Ovary (tissue), 9 donors: ENCODE data around the gene SMPX. TPM values are rescaled to one million over a fixed set of nuclear protein-coding genes. Genes with fewer than 3 reads are reported as not detected.

Experiments
- DNase-seq, 5 donors: peaks; one replicate each; pipeline ENCODE4 v3.0.0-alpha.2; 2019 to 2020
- H3K27ac ChIP-seq, 2 donors: fragments of 200-600 bp; one replicate each; pipeline versions ENCODE4 v1.5.1 to v1.8.0; 2019 to 2022
- H3K27me3 ChIP-seq: fragments of 200-600 bp; one replicate; pipeline ENCODE4 v1.8.0; 2022
- H3K36me3 ChIP-seq: fragments of 200-600 bp; sonication (generic); one replicate; pipeline ENCODE4 v1.5.1; 2019
- H3K4me1 ChIP-seq: one replicate; pipeline ENCODE4 v1.8.1; 2013; ENCODE audit warnings: mild to moderate bottlenecking, moderate library complexity; ENCODE audit not compliant: insufficient read depth
- H3K4me3 ChIP-seq: fragments of 200-600 bp; sonication (generic); one replicate; pipeline ENCODE4 v1.5.1; 2017
- H3K9me3 ChIP-seq, 2 donors: fragments of 200-600 bp in 1 of 2; sonication (generic) in 1 of 2; one replicate each; pipeline versions ENCODE4 v1.5.1 to v1.8.1; 2013 to 2019; ENCODE audit warnings: mild to moderate bottlenecking in 1 of 2, moderate library complexity in 1 of 2
- EP300 ChIP-seq: sonication (generic); formaldehyde crosslinking; IDR thresholded peaks from one replicate; pipeline ENCODE4 v1.6.1; 2017; ENCODE audit warnings: antibody characterized with exemption
- POLR2A ChIP-seq: fragments of 450-650 bp; IDR thresholded peaks from one replicate; pipeline ENCODE4 v1.6.1; 2017; ENCODE audit warnings: antibody characterized with exemption, mild to moderate bottlenecking, moderate library complexity
- WGBS, 3 donors: extraction: QIAGEN DNeasy Blood & Tissue Kit in 1 of 3; methylation state at CpG; one replicate each; pipeline versions ENCODE4 v1.1.5 to v1.1.7; 2013 to 2017; 5-methylcytosine and 5-hydroxymethylcytosine counted together
- intact Hi-C, 4 donors: fragments of 100-400 bp; cut with DNase I; formaldehyde crosslinking; loops; one replicate each; pipeline versions ENCODE4 v1.11.0 to v1.15.1; 2022 to 2023
- polyA plus RNA-seq, 2 donors: library from polyadenylated mRNA; stranded (reverse); fragments of 200-250 nt in 1 of 2; fragments of 350-450 nt in 1 of 2; fragmentation: Illumina TruSeq in 1 of 2; extraction: RNeasy Lipid Tissue Mini Kit (QIAGEN cat#74804) in 1 of 2; gene quantifications; one replicate each; pipeline ENCODE4 v1.2.3, GENCODE V29; 2013 to 2014
- total RNA-seq, 7 donors: library from RNA; depleted of rRNA in 2 of 7; stranded (reverse); fragments of >200 nt in 2 of 7; fragmentation: NEBNext Ultra II Directional in 3 of 7; extraction: Animal tissue kit (Norgen Biotek cat#: 25700) in 3 of 7; gene quantifications; one replicate each; pipeline versions ENCODE4 v1.1.0 to v1.2.4, GENCODE V29; 2016 to 2023
- TF ChIP-seq, protein P1 (sequence below), 3 donors: fragments of 450-650 bp in 2 of 3; fragments of 200-600 bp in 1 of 3; IDR thresholded peaks; one replicate each; pipeline versions ENCODE4 v1.5.1 to v1.8.0; 2016 to 2022; ENCODE audit warnings: antibody characterized with exemption in 3 of 3, mild to moderate bottlenecking in 1 of 3
- donor health status: DM: no; HTN: no; CAD: no; lungs with moderate emphysema.
- donor health status: DM: no; HTN: no; CAD: no.
- donor health status: Bipolar disorder and iron deficiency.
- donor health status: DM: yes; HTN: yes; CAD: no.
- donor health status: DM: no; HTN: no; CAD: no.
- donor health status: DM: yes; HTN: yes; CAD: no.

SMPX gene
- total and polyA plus RNA-seq, 9 donors = 0.43 to 1.4 (median 0.64) TPM; not detected in 1

DNA sequence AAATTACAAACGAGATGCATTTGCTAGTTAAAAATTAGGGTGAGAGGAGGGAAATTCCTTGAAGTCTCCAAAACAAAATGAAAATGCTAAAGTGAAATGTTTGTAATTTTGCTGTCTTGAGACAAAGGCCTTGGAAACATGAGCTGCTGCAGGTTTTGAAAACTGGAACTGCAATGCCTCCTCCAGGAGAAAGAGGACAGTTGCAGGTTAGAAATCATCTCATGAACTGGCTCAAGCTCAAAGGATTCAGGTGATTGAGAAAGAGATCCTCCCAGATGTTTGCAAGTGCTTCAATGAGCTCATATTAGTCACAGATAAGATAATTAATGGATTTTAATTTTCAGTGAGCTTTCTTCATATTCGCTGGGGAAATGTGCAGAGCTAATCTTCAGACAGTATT is 32.4 kb downstream of the SMPX start:
- Histone ChIP-seq H3K9me3 (no peaks in the 10 kb centered on the region), H3K27me3 (no peaks in the 10 kb centered on the region), H3K4me3 (no peak overlapping the region), H3K27ac (no peak overlapping the region), H3K36me3 (no peaks in the 10 kb centered on the region), H3K4me1 (peaks cover 2% of the 10 kb centered on the region)
- 4 to 11% (median 7%) methylated on average over 2 of the region's 2 CpGs for WGBS, 3 donors
- DNase-seq = no peak
- TF ChIP-seq POLR2A (no peak), EP300 (no peak)
- TF ChIP-seq, protein P1, sequence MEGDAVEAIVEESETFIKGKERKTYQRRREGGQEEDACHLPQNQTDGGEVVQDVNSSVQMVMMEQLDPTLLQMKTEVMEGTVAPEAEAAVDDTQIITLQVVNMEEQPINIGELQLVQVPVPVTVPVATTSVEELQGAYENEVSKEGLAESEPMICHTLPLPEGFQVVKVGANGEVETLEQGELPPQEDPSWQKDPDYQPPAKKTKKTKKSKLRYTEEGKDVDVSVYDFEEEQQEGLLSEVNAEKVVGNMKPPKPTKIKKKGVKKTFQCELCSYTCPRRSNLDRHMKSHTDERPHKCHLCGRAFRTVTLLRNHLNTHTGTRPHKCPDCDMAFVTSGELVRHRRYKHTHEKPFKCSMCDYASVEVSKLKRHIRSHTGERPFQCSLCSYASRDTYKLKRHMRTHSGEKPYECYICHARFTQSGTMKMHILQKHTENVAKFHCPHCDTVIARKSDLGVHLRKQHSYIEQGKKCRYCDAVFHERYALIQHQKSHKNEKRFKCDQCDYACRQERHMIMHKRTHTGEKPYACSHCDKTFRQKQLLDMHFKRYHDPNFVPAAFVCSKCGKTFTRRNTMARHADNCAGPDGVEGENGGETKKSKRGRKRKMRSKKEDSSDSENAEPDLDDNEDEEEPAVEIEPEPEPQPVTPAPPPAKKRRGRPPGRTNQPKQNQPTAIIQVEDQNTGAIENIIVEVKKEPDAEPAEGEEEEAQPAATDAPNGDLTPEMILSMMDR (IDR thresholded peaks at IDR 0.05) = no peak
- intact Hi-C loops = no loop called here

DNA sequence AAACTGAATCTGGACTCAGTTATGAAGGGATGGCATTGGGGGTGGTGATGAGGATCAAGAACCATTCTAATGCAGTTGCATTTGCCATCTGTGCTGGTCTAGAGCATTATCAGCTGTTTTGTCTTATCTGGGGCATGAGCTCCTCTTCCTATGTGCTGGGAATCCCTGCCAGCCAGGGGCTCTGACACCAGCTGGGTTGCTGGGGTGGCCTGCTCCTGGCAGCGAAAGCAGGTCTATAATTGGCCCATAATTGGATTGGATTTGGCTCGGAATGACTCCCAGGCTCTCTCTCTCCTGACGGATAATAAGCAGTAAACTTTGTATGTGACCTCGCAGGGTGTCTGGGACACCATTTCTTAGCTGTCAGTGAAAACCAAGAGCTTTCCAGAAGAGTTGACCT is 34.1 kb downstream of the SMPX start:
- Histone ChIP-seq H3K27me3 (no peaks in the 10 kb centered on the region), H3K4me1 (peaks cover 2% of the 10 kb centered on the region), H3K4me3 (no peak overlapping the region), H3K27ac (no peak overlapping the region), H3K36me3 (no peaks in the 10 kb centered on the region), H3K9me3 (no peaks in the 10 kb centered on the region)
- intact Hi-C loops = no loop called here
- 60 to 82% (median 76%) methylated on average over 4 of the region's 4 CpGs for WGBS, 3 donors
- no peak for TF ChIP-seq POLR2A
- TF ChIP-seq, protein P1 (IDR thresholded peaks at IDR 0.05) = no peak
- TF ChIP-seq EP300 = no peak
- no peak for DNase-seq

DNA sequence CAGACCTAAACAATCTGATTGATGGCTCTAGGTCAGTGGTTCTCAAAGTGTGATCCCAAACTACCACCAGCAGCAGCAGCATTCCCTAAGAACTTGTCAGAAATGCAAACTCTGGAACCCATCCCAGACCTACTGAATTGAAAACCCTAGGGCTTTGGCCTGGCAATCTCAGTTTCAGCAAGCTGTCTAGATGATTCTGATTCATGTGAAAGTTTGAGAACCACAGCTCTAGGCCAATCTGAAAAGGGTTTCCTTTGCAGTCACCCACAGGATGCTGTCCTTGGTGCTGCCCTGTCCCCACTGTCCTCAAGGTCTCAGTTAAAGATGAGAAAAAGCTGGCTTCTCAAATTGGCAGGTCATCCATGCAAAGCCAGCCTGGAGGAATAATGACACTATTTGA is 34.8 kb downstream of the SMPX start:
- TF ChIP-seq EP300 = no peak
- TF ChIP-seq POLR2A = no peak
- no peak for DNase-seq
- Histone ChIP-seq H3K27me3 (no peaks in the 10 kb centered on the region), H3K36me3 (no peaks in the 10 kb centered on the region), H3K27ac (no peak overlapping the region), H3K9me3 (no peaks in the 10 kb centered on the region), H3K4me3 (no peak overlapping the region), H3K4me1 (peaks cover 2% of the 10 kb centered on the region)
- intact Hi-C loops = no loop called here

DNA sequence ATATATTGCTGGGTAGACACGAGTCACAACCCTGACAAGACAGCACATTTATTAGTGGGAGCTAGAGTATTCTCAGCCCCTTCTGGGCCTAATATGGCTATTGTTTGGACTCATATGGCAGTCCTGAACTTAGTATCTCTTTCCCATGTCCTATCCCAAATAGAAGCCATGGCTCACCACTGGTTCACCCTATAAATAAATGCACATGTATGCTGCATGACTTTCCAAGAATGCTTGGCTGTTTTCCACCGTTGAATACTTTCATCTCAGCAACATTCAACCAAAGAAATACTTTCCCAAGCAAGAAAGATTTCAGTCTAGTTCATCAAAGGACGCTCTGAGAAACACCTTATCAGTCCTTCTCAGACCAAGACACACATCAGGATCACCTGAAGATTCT is 36.7 kb downstream of the SMPX start:
- no peak for DNase-seq
- Histone ChIP-seq H3K36me3 (no peaks in the 10 kb centered on the region), H3K4me1 (peaks cover 2% of the 10 kb centered on the region), H3K4me3 (no peak overlapping the region), H3K27ac (no peak overlapping the region), H3K27me3 (no peaks in the 10 kb centered on the region), H3K9me3 (no peaks in the 10 kb centered on the region)
- intact Hi-C loops = no loop called here
- TF ChIP-seq, protein P1 (IDR thresholded peaks at IDR 0.05) = no peak
- TF ChIP-seq EP300 = no peak
- TF ChIP-seq POLR2A = no peak
- 37 to 41% (median 40%) methylated on average over 3 of the region's 3 CpGs for WGBS, 3 donors

DNA sequence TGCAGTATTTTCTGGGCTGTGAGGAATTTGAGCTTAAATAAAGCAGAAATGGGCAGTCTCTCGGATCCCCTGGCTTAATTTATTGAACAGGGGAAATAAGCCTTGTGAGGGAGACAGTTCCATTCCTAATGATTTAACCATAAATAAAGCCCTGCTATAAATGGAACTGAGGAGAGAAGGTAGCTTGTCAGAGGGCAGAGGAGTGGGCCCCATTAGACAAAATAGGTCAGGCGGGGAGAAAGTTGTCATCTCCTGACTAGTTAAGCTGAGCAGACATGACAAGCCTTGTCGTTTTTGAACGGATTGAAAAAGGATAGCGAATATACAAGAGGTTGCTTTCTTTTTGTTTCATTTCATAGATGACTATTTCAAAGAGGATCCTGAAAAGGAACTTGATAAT is 39.3 kb downstream of the SMPX start:
- intact Hi-C loops = no loop called here

More for the DNA sequence above, 39.3 kb downstream of the SMPX start:
- Histone ChIP-seq H3K9me3 (no peaks in the 10 kb centered on the region), H3K4me3 (no peak overlapping the region), H3K4me1 (no peaks in the 10 kb centered on the region), H3K27me3 (no peaks in the 10 kb centered on the region), H3K27ac (no peak overlapping the region), H3K36me3 (no peaks in the 10 kb centered on the region)
- TF ChIP-seq POLR2A (no peak), EP300 (no peak)
- TF ChIP-seq, protein P1 (IDR thresholded peaks at IDR 0.05) = no peak
- no peak for DNase-seq
- WGBS, 3 donors = 58 to 63% (median 61%) methylated on average over 5 of the region's 5 CpGs
